ENCODE data around the gene FKBP1A.
"Not testable (repeated sequence)": the region's sequence is repeated elsewhere in the genome, so short reads cannot be mapped to it uniquely, and the experiment has no call there.

DNA sequence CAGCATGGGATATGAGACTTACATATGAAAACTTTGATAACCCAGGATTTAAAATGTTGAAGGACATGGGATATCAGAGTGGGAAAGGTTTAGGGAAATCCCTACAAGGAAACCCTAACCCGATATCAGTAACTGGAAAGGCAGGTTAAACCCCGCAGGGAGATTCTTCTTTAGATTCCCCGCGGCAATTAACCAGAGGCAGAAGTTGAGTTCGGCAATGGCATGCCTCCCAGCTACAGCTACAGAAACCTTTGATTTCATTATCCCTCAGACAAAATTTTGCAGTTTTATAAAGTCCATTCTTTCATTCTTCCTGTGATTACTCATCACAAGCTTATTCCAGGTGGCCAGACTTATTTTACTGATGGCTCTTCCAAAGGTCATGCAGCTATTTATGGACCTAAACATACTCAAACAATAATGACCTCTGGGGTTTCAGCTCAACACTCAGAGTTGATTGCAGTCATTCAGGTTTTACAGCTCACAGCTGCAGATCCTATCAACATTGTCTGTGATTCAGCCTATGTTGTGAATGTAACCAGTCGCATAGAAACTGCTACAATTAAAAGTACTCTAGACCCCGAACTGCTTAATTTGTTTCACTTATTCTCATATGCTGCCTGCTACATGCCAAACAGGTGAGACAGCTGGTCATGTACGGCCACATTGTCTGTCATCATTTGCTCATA is 7.0 kb upstream of the FKBP1A start:
- TF ChIP-seq CTCF (IDR thresholded peaks at IDR 0.05; ENCODE audit: borderline replicate concordance, extremely low read depth, low read length, poor library complexity, severe bottlenecking); EZH2 (IDR thresholded peaks at IDR 0.05; ENCODE audit: borderline replicate concordance, low read depth, low read length, severe bottlenecking): not testable (repeated sequence)

Measured in DND-41 (cell line).